Neutrophil (primary cell): ENCODE measurements around the gene TMEM132D.

ENCODE experiments used
- H3K27ac ChIP-seq: fragments of 200-600 bp; sonication (generic); 2 replicates; pipeline ENCODE4 v1.5.1; 2016; ENCODE audit warnings: mild to moderate bottlenecking, moderate library complexity
- H3K27me3 ChIP-seq: fragments of 200-600 bp; sonication (generic); 2 replicates; pipeline ENCODE4 v1.6.0; 2016; ENCODE audit warnings: mild to moderate bottlenecking
- H3K36me3 ChIP-seq: fragments of 200-600 bp; sonication (generic); 2 replicates; pipeline ENCODE4 v1.5.1; 2017
- H3K4me1 ChIP-seq, 2 experiments: fragments of 200-600 bp in 1 of 2; sonication (generic) in 1 of 2; 1 replicate in 1 of 2; 2 replicates in 1 of 2; pipeline versions ENCODE4 v1.5.1 to v1.6.1; 2013 to 2016; ENCODE audit warnings: low read depth in 1 of 2, low read length in 1 of 2, mild to moderate bottlenecking in 1 of 2, moderate library complexity in 1 of 2; ENCODE audit not compliant: control insufficient read depth in 1 of 2, insufficient read depth in 1 of 2
- H3K4me3 ChIP-seq, 2 experiments: fragments of 200-600 bp in 1 of 2; sonication (generic) in 1 of 2; 1 replicate in 1 of 2; 2 replicates in 1 of 2; pipeline ENCODE4 v1.5.1; 2013 to 2016; ENCODE audit warnings: low read depth in 1 of 2, low read length in 1 of 2, mild to moderate bottlenecking in 1 of 2, moderate library complexity in 1 of 2
- H3K9me3 ChIP-seq: fragments of 200-600 bp; sonication (generic); 2 replicates; pipeline ENCODE4 v1.5.1; 2016
- TF ChIP-seq, protein P1 (sequence below): fragments of 200-600 bp; sonication (generic); IDR thresholded peaks from 2 replicates; pipeline ENCODE4 v1.5.1; 2016; ENCODE audit warnings: antibody characterized with exemption

The TMEM132D gene

GRCh38 chr12:129305851-129306250, 598.0 kb downstream of the TMEM132D start:
- no peak overlapping the region for H3K4me3 ChIP-seq
- no peaks in the 10 kb centered on the region for H3K27me3 ChIP-seq
- H3K4me1 ChIP-seq, result no peaks in the 10 kb centered on the region
- TF ChIP-seq, protein P1, sequence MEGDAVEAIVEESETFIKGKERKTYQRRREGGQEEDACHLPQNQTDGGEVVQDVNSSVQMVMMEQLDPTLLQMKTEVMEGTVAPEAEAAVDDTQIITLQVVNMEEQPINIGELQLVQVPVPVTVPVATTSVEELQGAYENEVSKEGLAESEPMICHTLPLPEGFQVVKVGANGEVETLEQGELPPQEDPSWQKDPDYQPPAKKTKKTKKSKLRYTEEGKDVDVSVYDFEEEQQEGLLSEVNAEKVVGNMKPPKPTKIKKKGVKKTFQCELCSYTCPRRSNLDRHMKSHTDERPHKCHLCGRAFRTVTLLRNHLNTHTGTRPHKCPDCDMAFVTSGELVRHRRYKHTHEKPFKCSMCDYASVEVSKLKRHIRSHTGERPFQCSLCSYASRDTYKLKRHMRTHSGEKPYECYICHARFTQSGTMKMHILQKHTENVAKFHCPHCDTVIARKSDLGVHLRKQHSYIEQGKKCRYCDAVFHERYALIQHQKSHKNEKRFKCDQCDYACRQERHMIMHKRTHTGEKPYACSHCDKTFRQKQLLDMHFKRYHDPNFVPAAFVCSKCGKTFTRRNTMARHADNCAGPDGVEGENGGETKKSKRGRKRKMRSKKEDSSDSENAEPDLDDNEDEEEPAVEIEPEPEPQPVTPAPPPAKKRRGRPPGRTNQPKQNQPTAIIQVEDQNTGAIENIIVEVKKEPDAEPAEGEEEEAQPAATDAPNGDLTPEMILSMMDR, result no peak
- no peaks in the 10 kb centered on the region for H3K9me3 ChIP-seq
- no peaks in the 10 kb centered on the region for H3K36me3 ChIP-seq
- H3K27ac ChIP-seq, result no peak overlapping the region

- no peaks in the 10 kb centered on the region for H3K9me3 ChIP-seq
- no peak overlapping the region for H3K27ac ChIP-seq
- TF ChIP-seq, protein P1, result no peak
- H3K4me1 ChIP-seq, result no peaks in the 10 kb centered on the region
- no peaks in the 10 kb centered on the region for H3K27me3 ChIP-seq
- no peaks in the 10 kb centered on the region for H3K36me3 ChIP-seq
- H3K4me3 ChIP-seq, result no peak overlapping the region
These were observed 599.3 kb downstream of the TMEM132D start for GRCh38 chr12:129304529-129304928.

GRCh38 chr12:129300011-129300410, 603.8 kb downstream of the TMEM132D start:
- Histone ChIP-seq H3K27me3 (no peaks in the 10 kb centered on the region), H3K27ac (no peak overlapping the region), H3K9me3 (no peaks in the 10 kb centered on the region), H3K4me1 (no peaks in the 10 kb centered on the region), H3K4me3 (no peak overlapping the region), H3K36me3 (no peaks in the 10 kb centered on the region)
- TF ChIP-seq, protein P1, result no peak

DNA sequence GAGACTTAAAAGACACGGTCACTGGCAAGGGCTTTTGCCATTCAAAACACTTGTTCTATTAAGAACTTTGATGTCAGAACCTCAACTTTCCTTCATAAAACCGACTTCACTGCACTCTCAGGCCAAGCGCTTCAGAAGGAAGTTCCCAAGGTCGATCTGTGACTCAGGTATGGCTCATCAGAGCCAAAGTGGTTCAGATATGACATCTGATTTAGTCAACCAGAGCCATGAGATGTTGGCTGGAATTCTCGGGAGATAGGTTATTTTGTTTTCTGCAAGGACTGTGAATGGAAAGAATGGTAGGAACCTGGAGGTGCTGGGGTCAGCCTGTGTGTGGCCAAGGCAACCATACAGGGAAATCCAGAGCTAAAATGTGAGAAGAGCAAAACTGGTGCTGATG, 604.9 kb downstream of the TMEM132D start:
- Histone ChIP-seq H3K4me1 (no peaks in the 10 kb centered on the region), H3K36me3 (no peaks in the 10 kb centered on the region), H3K27ac (no peak overlapping the region), H3K4me3 (no peak overlapping the region), H3K27me3 (no peaks in the 10 kb centered on the region), H3K9me3 (no peaks in the 10 kb centered on the region)
- TF ChIP-seq, protein P1, result no peak

DNA sequence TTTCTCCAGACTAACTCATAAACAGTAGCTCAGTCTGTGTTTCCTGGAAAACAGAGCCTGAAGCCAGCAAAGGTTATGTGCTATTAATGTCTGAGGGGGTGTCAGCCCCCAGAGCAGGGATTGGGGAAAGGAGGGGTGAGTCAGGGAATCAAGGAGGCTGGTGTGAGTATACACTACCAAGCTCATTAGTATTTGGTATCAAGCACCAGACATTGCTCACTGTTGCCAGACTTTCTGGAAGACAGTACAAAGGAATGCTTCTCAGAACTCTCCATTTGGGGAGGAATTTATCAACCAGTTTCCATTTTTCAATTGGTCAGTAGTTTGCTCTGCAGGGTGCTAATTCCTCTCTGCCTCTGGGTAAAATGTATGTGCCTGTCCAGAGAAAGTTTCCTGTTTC, 607.2 kb downstream of the TMEM132D start:
- no peak overlapping the region for H3K27ac ChIP-seq
- H3K4me3 ChIP-seq, result no peak overlapping the region
- H3K4me1 ChIP-seq, result no peaks in the 10 kb centered on the region
- H3K9me3 ChIP-seq, result no peaks in the 10 kb centered on the region
- TF ChIP-seq, protein P1, result no peak
- H3K27me3 ChIP-seq, result no peaks in the 10 kb centered on the region
- H3K36me3 ChIP-seq, result no peaks in the 10 kb centered on the region

DNA sequence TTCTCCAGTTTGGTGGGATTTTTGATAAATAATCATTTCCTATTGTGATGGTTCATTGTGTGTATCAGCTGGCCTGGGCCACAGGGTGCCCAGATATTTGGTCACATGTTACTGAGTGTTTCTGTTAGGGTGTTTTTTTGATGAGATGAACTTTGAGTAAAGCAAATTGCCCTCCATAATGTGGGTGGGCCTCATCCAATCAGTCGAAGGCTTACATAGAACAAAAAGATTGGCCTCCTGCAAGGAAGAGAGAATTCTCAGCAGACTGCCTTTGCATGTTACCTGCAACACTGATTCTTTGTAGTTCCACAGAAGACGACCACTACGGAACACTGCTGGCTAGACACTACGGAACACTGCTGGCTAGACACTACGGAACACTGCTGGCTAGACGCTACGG, 609.0 kb downstream of the TMEM132D start:
- H3K36me3 ChIP-seq, result no peaks in the 10 kb centered on the region
- no peak overlapping the region for H3K27ac ChIP-seq
- TF ChIP-seq, protein P1, result no peak
- no peak overlapping the region for H3K4me3 ChIP-seq
- H3K9me3 ChIP-seq, result no peaks in the 10 kb centered on the region
- H3K4me1 ChIP-seq, result no peaks in the 10 kb centered on the region
- no peaks in the 10 kb centered on the region for H3K27me3 ChIP-seq
